ENCODE data around the gene LONP2. TPM values are rescaled to one million over a fixed set of nuclear protein-coding genes. Genes with fewer than 3 reads are reported as not detected.

LONP2 gene
- total and polyA plus RNA-seq, 3 donors from 2014 or later = 36.4 to 51.7 (median 51.1) TPM

DNA sequence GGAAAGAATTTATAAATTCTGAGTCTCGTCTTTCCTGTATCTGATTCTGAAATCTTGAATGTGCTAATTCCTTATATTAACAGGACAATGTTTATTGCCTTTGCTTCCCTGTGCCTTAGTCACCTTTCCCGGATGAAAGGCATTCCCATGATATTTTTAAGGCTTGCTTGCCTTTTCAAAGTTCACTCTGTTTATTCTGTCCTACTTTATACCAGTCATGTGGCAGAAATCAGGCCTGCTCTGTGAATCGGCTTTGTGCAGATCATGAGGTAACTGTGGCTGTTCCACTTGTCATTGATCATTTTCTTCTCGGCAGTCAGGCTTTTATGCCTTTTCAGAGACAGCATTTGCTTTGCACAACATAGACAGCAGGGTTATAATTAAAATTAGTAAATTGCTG, 32.0 kb downstream of the LONP2 start:
- intact Hi-C loops (cut with DNase I; ENCODE audit: low total_unique reads) = no loop called here
- H3K27me3 ChIP-seq = no peaks in the 10 kb centered on the region
- no peak for DNase-seq
- H3K27ac ChIP-seq = no peak overlapping the region
- H3K36me3 ChIP-seq (ENCODE audit: low read depth, missing control alignments) = no peaks in the 10 kb centered on the region
- no peaks in the 10 kb centered on the region for H3K9me3 ChIP-seq
- H3K4me3 ChIP-seq = no peak overlapping the region
- TF ChIP-seq POLR2A (IDR thresholded peaks at IDR 0.05) (no peak), CTCF (IDR thresholded peaks at IDR 0.05) (no peak)
- WGBS, 2 donors = 67 to 69% methylated on average over 4 of the region's 4 CpGs
- H3K4me1 ChIP-seq = no peaks in the 10 kb centered on the region

- no peaks in the 10 kb centered on the region for H3K9me3 ChIP-seq
- WGBS, 2 donors = 68 to 69% methylated on average over 5 of the region's 5 CpGs
- no peak for TF ChIP-seq CTCF (IDR thresholded peaks at IDR 0.05)
- no peak for TF ChIP-seq POLR2A (IDR thresholded peaks at IDR 0.05)
- intact Hi-C loops (cut with DNase I; ENCODE audit: low total_unique reads) = no loop called here
- H3K27me3 ChIP-seq = no peaks in the 10 kb centered on the region
- DNase-seq = peak; percentile 25
- H3K36me3 ChIP-seq (ENCODE audit: low read depth, missing control alignments) = no peaks in the 10 kb centered on the region
- no peak overlapping the region for H3K4me3 ChIP-seq
- H3K27ac ChIP-seq = no peak overlapping the region
- H3K4me1 ChIP-seq = no peaks in the 10 kb centered on the region
Observed at GRCh38 chr16:48277158-48277557, 33.1 kb downstream of the LONP2 start.

- H3K4me1 ChIP-seq = no peaks in the 10 kb centered on the region
- intact Hi-C loops (cut with DNase I; ENCODE audit: low total_unique reads) = no loop called here
- H3K36me3 ChIP-seq (ENCODE audit: low read depth, missing control alignments) = no peaks in the 10 kb centered on the region
- no peak overlapping the region for H3K4me3 ChIP-seq
- TF ChIP-seq CTCF (IDR thresholded peaks at IDR 0.05) (no peak), POLR2A (IDR thresholded peaks at IDR 0.05) (no peak)
- 67 to 71% methylated on average over 2 of the region's 2 CpGs for WGBS, 2 donors
- no peak for DNase-seq
- H3K27me3 ChIP-seq = no peaks in the 10 kb centered on the region
- H3K27ac ChIP-seq = peak overlapping the region in 1 of 2 donors; percentile 55
- no peaks in the 10 kb centered on the region for H3K9me3 ChIP-seq
Observed at GRCh38 chr16:48279199-48279598, 35.1 kb downstream of the LONP2 start.

DNA sequence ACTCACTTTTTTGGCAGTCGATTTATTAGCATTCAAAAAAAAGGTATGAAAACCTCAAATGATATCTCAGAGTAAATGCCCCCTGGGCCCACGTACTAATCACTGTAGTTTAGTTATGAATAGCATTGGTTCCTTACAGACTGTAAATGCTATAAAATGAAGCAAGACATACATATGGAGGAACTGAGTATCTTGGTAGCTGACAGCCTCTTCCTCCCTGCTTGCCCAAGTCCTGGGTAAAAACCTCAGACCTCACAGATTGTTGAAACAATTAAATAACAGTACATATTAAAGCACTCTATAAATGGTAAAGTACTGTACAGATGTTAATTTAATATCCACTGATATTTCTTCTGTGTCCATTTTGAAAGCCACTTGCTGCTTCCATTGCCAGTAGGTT, 36.4 kb downstream of the LONP2 start:
- WGBS, 2 donors = 88 to 92% methylated on average over 2 of the region's 2 CpGs
- no peaks in the 10 kb centered on the region for H3K4me1 ChIP-seq
- H3K4me3 ChIP-seq = no peak overlapping the region
- intact Hi-C loops (cut with DNase I; ENCODE audit: low total_unique reads) = no loop called here
- H3K9me3 ChIP-seq = no peaks in the 10 kb centered on the region
- H3K27ac ChIP-seq = no peak overlapping the region
- DNase-seq = no peak
- no peaks in the 10 kb centered on the region for H3K36me3 ChIP-seq (ENCODE audit: low read depth, missing control alignments)
- TF ChIP-seq CTCF (IDR thresholded peaks at IDR 0.05) = no peak
- no peak for TF ChIP-seq POLR2A (IDR thresholded peaks at IDR 0.05)
- no peaks in the 10 kb centered on the region for H3K27me3 ChIP-seq

DNA sequence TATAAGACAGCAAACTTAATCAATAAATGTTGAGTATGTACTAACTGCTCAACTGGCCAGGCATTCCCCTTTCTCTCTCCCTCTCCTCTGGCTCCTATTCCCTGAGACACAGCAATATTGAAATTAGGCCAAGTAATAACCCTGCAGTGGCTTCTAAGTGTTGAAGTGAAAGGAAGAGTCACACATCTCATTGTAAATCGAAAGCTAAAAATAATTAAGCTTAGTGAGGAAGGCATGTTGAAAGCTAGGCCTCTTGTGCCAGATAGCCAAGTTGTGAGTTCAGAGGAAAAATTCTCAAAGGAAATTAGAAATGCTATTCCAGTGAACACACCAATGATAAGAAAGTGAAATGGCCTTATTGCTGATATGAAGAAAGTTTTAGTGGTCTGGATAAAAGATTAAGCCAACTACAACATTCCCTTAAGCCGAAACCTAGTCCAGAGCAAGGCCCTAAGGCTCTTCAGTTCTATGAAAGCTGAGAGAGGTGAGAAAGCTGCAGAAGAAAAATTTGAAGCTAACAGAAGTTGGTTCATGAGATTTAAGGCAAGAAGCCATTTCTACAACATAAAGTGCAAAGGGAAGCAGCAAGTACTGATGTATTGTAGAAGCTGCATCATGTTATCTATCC, 38.6 kb downstream of the LONP2 start:
- DNase-seq = no peak
- Histone ChIP-seq H3K4me1 (no peaks in the 10 kb centered on the region), H3K27me3 (no peaks in the 10 kb centered on the region), H3K9me3 (no peaks in the 10 kb centered on the region), H3K36me3 (ENCODE audit: low read depth, missing control alignments) (no peaks in the 10 kb centered on the region), H3K27ac (peak overlapping the region in 1 of 2 donors; percentile 55), H3K4me3 (no peak overlapping the region)
- WGBS, 2 donors = 55 to 56% methylated on average over 2 of the region's 2 CpGs
- TF ChIP-seq CTCF (IDR thresholded peaks at IDR 0.05) (no peak), POLR2A (IDR thresholded peaks at IDR 0.05) (no peak)
- intact Hi-C loops (cut with DNase I; ENCODE audit: low total_unique reads) = no loop called here
